Activated naive CD8-positive, alpha-beta T cell treated with anti-CD3 and anti-CD28 coated beads, Interleukin-2, amount 50 U/mL, for 24 hours (primary cell): ENCODE data around the gene TMEM151A.
A peak's percentile ranks its signal among the peaks of the same experiment; 100 is the strongest.

ENCODE experiments used
- ATAC-seq: fragments of 150-1000 bp; cut with Tn5 transposase; one replicate; pipeline ENCODE4 v1.10.0; 2021
- DNase-seq: peaks from one replicate; pipeline ENCODE4 v3.0.0; 2021
- H3K27ac Mint-ChIP-seq: one replicate; pipeline ENCODE4 v1.8.0; 2021; ENCODE audit warnings: mild to moderate bottlenecking, mixed read lengths
- H3K27me3 Mint-ChIP-seq: one replicate; pipeline ENCODE4 v1.8.0; 2021; ENCODE audit warnings: mixed read lengths
- H3K36me3 Mint-ChIP-seq: one replicate; pipeline ENCODE4 v1.8.0; 2021; ENCODE audit warnings: low read depth, mixed read lengths
- H3K4me1 Mint-ChIP-seq: one replicate; pipeline ENCODE4 v1.8.0; 2021; ENCODE audit warnings: mixed read lengths
- H3K4me3 Mint-ChIP-seq: one replicate; pipeline ENCODE4 v1.8.0; 2021; ENCODE audit warnings: mild to moderate bottlenecking, moderate library complexity, mixed read lengths
- H3K9me3 Mint-ChIP-seq: one replicate; pipeline ENCODE4 v1.8.0; 2021; ENCODE audit warnings: mixed read lengths

The TMEM151A gene

DNA sequence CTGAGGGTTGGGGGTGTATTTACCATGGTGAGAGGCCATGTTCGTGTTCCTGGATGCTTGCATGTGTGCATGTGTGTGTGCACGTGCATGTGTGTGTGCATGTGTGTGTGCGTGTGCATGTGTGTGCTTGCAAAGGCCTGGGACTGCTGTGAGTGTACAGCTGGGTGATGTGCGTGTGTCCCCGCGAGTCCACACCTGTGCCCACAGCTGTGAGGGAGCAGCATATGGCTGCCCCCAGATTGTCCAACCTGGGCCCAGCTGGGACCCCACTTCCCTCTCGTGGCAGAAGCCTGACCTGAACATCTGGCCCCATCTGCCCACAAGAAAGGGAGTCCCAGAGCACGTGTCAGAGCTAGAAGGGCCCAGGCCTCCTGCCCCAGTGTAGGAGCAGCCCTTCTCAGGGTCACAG is 33.6 kb downstream of the TMEM151A start:
- H3K9me3 Mint-ChIP-seq, result no peaks in the 10 kb centered on the region
- no peaks in the 10 kb centered on the region for H3K27me3 Mint-ChIP-seq
- H3K36me3 Mint-ChIP-seq, result no peaks in the 10 kb centered on the region
- ATAC-seq (no peak), DNase-seq (no peak)
- H3K27ac Mint-ChIP-seq, result no peak overlapping the region
- no peak overlapping the region for H3K4me3 Mint-ChIP-seq
- H3K4me1 Mint-ChIP-seq, result peaks cover 38% of the 10 kb centered on the region

DNA sequence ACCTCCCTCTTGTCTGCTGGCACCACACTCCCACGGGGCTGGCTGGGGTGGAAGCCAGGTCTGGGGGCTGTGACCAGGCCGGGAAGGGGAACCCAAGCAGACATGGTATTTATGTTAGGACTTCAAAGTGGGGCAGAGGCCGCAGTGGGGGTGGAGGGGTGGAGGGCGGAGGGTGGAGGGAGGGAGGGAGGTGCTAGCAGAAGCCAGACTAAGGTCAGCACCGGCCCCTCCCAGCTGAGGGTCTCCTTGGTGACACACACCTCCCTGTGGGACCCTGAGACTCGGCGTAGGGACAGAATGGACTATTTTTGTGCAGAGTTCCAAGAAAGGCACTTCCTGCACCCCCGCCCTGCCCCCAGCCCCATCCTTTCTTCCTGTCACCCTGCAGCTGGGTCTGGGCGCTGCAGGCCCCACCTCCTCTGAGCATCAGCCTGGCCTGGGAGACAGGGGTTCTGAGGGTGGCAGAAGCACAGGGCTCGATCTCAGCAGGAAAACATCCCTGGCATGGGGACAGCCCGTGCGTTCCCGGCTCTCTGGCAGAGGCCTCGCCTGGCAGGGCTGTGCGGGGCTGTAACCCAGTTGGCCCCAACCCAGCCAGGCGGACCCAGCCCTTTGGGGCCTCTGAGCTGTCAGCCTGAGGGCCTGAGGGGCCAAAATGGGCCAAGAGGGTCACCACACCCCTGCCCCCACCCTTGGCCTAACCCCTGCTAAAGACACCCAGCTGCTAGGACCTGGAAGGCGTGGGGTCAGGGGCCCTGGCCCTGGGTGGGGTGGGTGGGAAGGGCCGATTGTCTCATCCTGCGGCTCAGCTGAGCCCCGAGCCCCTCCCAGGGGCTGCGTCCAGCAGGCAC is 34.8 kb downstream of the TMEM151A start:
- Mint-ChIP-seq H3K9me3 (no peaks in the 10 kb centered on the region), H3K4me1 (peaks cover 38% of the 10 kb centered on the region), H3K27me3 (no peaks in the 10 kb centered on the region), H3K4me3 (no peak overlapping the region), H3K36me3 (no peaks in the 10 kb centered on the region), H3K27ac (peak overlapping the region; percentile 32)
- DNase-seq, result peak; percentile 51
- peak; percentile 21 for ATAC-seq

DNA sequence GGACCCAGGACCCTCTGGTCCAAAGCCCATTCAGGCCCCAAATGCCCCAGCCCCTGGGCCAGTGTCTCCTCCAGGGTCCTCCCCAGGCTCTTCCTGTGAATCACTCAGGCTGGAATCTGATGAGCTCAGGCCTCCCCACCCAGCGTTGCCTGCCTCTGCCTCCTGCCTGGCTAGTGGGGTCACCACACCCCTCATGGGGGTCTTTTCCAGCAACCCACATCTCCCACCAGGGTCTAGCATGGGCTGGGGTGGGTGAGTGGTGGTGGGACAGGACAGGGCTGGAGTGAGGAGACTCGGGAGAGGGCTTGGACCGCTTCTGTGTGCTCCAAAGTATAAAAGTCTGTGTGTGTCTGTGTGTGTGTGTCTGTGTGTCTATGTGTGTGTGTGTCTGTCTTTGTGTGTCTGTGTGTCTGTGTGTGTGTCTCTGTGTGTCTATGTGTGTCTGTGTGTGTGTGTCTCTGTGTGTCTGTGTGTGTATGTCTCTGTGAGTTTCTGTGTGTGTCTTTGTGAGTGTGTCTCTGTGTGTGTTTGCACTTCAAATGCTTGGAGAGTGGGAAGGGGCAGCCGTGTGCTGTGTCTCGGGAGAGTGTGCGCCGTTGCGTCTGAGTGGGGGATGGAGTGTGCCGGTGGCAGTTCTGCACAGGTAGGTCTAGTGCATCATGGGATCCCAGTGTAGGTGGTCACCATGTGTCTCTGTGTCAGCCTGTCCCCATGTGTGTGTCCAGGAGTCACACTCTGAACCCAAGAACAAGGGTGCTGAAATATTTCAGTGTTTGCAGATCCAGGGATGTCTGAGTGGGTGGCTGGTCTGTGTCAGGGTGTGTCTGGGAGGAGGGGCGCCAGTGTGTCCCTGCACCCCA is 35.7 kb downstream of the TMEM151A start:
- no peaks in the 10 kb centered on the region for H3K36me3 Mint-ChIP-seq
- no peaks in the 10 kb centered on the region for H3K9me3 Mint-ChIP-seq
- H3K4me1 Mint-ChIP-seq, result peaks cover 38% of the 10 kb centered on the region
- DNase-seq, result no peak
- H3K27me3 Mint-ChIP-seq, result no peaks in the 10 kb centered on the region
- no peak for ATAC-seq
- peak overlapping the region; percentile 63 for H3K27ac Mint-ChIP-seq
- H3K4me3 Mint-ChIP-seq, result peak overlapping the region; percentile 1

DNA sequence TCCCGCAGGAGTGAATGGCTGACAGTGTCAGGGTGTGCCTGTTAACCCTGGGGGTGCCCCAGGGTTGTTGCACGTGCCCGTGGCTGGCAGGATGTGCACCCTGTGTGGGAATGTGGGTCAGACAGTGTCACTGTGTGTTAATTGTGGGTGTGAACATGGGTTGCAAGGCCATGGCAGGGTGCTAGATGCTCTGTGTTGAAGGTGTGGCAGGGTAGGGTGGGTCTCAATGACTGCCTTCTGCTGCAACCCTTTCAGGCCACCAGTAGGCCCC is 36.3 kb downstream of the TMEM151A start:
- peak; percentile 33 for DNase-seq
- peak overlapping the region; percentile 63 for H3K27ac Mint-ChIP-seq
- peaks cover 38% of the 10 kb centered on the region for H3K4me1 Mint-ChIP-seq
- H3K27me3 Mint-ChIP-seq, result no peaks in the 10 kb centered on the region
- peak; percentile 31 for ATAC-seq
- no peaks in the 10 kb centered on the region for H3K36me3 Mint-ChIP-seq
- no peaks in the 10 kb centered on the region for H3K9me3 Mint-ChIP-seq
- H3K4me3 Mint-ChIP-seq, result no peak overlapping the region

DNA sequence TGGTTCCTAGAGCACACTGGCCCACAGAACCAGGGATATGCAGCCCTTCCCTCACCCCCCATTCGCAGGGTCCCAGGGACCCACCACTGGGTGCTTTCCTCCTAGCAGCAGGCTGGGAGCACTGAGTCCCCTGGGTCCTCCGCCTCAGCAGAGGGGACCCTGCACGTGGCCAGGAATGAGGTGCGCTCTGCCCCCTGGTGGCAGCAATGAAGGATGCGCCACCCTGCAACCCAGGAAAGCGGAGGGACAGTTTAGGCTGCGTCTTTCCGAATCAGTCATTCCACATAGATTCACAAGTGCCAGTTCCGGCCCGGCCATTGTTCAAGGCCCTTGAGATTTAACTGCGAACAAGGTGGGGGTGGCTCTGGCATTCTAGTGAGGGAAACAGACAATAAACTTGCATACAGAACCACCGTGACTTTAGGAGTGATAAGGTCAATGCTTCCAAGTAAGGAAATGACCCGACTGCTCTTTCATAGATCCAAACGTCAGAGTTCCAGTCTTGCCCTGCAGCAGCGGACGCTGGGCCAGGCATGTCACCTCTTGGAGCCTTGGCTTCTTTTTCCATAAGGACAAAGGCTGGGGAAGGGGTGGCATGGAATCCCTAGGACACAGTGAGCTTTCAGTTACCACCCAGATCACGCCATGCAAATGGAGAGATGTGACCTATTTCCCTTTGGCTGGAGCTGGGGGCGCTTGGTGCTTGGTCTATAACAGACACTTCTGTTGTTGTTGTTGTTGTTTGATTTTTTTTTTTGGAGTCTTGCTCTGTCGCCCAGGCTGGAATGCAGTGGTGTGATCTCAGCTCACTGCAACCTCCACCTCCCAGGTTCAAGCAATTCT is 36.8 kb downstream of the TMEM151A start:
- Mint-ChIP-seq H3K9me3 (no peaks in the 10 kb centered on the region), H3K36me3 (no peaks in the 10 kb centered on the region), H3K27me3 (no peaks in the 10 kb centered on the region), H3K27ac (peak overlapping the region; percentile 63), H3K4me1 (peaks cover 38% of the 10 kb centered on the region), H3K4me3 (peak overlapping the region; percentile 5)
- ATAC-seq (peak; percentile 83), DNase-seq (peak; percentile 87)

DNA sequence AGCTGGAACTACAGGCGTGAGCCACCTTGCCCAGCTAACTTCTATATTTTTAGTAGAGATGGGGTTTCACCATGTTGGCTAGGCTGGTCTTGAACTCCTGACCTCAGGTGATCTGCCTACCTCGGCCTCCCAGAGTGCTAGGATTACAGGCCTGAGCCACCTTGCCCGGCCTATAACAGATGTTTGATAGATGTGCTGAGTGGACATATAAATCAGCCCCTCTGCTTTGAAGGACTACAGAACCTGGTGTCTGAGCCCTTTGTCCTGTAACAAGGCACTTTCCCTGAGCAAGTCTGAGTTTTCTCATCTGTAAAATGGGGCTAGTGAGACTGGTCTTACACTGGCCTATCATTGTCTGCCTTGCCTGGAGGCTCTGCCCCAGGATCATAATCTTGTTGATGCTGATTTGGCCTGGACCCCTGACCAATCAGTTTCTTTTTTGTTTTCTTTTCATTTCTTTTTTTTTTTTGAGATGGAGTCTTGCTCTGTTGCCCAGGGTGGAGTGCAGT is 37.5 kb downstream of the TMEM151A start:
- DNase-seq, result no peak
- Mint-ChIP-seq H3K27ac (no peak overlapping the region), H3K27me3 (no peaks in the 10 kb centered on the region), H3K9me3 (no peaks in the 10 kb centered on the region), H3K36me3 (no peaks in the 10 kb centered on the region), H3K4me1 (peaks cover 38% of the 10 kb centered on the region), H3K4me3 (no peak overlapping the region)
- ATAC-seq, result no peak

DNA sequence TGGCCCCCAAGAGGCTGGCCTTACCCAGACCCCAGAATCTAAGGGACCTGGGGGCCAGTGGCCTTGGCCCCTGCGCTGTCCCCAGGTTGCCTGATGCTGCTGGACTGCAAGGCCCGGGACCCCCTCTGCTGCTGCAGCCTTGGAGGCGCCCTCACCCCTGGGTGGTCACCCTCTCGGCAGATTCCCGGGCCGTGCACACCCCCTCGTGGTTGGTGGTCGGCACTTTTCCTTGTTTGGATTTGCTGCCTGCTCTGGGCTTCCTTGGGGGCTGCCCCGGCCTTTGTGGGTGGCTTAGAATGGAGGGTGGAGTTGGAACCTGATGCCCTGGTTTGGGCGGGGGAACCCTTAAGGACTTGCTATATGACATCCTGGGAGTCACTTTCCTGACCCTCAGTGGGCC is 39.2 kb downstream of the TMEM151A start:
- peaks cover 32% of the 10 kb centered on the region for H3K4me1 Mint-ChIP-seq
- no peak overlapping the region for H3K27ac Mint-ChIP-seq
- no peak overlapping the region for H3K4me3 Mint-ChIP-seq
- peaks cover 2% of the 10 kb centered on the region for H3K27me3 Mint-ChIP-seq
- H3K36me3 Mint-ChIP-seq, result no peaks in the 10 kb centered on the region
- ATAC-seq, result no peak
- H3K9me3 Mint-ChIP-seq, result no peaks in the 10 kb centered on the region
- no peak for DNase-seq

DNA sequence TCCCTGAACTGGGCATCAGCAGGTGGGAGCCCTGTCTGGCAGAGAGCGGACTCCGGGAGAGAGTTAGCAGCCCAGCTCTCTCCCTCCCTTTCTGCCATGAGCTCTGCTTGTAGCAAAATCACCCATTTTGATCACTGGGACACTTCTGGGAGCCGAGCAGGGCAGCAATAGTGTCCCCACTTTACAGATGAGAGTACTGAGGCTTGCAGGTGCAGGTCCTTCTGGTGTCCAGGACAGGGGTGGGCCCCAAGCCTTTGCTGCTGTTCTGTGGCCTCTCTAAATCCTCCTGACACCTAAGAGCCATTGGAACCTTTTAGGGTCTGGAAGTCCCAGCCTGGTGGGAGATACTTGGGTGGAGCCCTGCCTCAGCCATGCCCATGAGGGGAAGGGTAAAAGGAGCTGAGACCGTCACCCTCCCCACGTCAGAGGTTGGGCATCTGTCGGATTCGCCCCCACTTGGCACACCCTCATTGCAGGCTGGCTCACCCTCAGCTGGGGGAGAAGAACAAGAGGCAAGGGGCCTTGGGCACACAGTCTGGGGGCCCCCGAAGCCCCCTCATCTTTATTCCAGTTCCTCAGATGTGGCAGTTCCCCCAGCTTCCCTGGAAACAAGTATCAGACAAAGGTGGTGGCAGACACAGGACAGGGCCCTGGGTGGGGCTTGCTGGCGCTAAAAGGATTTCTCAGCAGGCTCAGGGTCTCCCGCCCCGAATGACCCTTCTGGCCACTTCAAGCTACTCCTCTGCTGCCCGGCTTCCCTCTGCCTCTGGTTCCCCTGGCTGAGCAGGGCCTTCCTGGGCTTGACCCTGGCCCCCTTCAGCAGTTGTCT is 40.1 kb downstream of the TMEM151A start:
- Mint-ChIP-seq H3K27me3 (peaks cover 2% of the 10 kb centered on the region), H3K4me1 (peaks cover 34% of the 10 kb centered on the region), H3K27ac (no peak overlapping the region), H3K4me3 (no peak overlapping the region), H3K9me3 (no peaks in the 10 kb centered on the region), H3K36me3 (peaks cover under 1% of the 10 kb centered on the region)
- DNase-seq (no peak), ATAC-seq (no peak)

DNA sequence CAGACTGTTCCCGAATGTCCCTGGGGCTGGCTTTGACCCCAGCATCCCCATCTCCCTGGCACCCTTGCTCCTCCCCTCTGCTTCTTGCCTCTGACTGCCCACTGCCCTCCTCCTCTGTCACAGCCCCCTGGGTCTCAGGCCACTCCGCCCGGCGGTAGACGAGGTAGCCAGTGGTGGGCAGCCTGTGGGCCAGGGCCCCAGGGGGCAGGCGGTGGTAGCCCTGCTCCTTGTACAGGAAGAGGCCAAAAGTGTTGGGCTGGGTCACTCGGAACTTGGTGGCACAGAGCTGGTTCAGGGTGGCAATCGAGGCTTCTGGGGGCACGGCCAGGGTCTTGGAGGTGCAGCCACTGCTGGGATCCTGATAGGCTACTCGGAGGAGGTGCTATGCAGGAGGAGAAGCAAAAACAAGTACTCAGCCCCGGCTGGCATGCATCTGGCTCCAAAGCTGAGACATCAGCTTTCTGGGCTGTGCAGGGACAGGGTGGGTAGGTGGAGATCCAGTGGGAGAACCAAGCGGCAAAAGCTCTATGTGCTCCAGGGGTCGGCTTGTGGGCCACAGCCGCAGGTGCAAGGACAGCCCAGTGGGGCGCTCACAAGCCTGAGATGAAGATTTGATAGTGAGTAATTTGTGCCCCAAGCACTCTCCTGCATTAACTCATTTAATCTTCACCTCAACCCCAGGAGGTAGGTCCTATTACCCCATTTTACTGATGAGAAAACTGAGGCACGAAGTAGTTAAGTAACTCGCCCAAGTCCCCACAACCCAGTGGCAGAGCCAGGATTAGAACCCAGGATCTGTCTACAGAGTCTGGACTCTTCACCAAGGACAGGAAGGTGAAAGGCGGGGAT is 40.9 kb downstream of the TMEM151A start:
- Mint-ChIP-seq H3K36me3 (peaks cover 9% of the 10 kb centered on the region), H3K27me3 (peaks cover 2% of the 10 kb centered on the region), H3K4me1 (peaks cover 36% of the 10 kb centered on the region), H3K27ac (no peak overlapping the region), H3K9me3 (no peaks in the 10 kb centered on the region), H3K4me3 (no peak overlapping the region)
- no peak for ATAC-seq
- DNase-seq, result no peak

DNA sequence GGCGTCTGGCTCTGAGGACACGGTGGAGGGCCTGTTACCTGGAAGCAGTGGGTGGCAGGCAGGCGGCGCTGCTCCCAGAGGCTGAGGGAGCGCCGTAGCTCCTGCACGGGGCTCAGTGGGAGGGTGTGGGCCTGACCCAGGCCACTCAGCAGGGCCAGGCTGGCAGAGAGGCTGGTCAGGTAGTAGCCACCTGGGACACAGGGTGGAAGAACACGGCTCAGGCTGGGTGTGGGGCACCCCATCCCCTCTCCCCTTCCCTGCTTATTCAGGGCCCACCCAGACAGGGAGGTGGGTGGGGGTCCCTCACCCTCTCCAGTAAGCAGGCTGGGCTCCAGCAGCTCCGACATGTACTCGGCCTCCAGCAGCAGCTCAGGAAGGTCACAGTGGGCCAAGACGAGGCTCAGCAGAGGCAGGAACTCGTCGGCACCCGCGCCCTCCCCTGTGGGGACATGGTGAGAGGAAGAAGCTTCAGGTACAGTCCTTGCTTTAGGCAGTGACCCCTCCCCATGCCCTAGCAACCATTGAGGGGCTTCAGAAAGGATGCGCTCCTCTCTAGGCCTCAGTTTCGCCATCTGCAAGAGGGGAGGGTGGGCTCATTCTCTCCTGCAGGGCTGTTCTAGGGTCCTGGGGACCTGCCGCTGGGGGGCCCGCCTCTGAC is 41.7 kb downstream of the TMEM151A start:
- H3K27ac Mint-ChIP-seq, result no peak overlapping the region
- DNase-seq (no peak), ATAC-seq (no peak)
- peaks cover 10% of the 10 kb centered on the region for H3K36me3 Mint-ChIP-seq
- H3K4me1 Mint-ChIP-seq, result peaks cover 34% of the 10 kb centered on the region
- H3K9me3 Mint-ChIP-seq, result no peaks in the 10 kb centered on the region
- H3K27me3 Mint-ChIP-seq, result peaks cover 2% of the 10 kb centered on the region
- no peak overlapping the region for H3K4me3 Mint-ChIP-seq

DNA sequence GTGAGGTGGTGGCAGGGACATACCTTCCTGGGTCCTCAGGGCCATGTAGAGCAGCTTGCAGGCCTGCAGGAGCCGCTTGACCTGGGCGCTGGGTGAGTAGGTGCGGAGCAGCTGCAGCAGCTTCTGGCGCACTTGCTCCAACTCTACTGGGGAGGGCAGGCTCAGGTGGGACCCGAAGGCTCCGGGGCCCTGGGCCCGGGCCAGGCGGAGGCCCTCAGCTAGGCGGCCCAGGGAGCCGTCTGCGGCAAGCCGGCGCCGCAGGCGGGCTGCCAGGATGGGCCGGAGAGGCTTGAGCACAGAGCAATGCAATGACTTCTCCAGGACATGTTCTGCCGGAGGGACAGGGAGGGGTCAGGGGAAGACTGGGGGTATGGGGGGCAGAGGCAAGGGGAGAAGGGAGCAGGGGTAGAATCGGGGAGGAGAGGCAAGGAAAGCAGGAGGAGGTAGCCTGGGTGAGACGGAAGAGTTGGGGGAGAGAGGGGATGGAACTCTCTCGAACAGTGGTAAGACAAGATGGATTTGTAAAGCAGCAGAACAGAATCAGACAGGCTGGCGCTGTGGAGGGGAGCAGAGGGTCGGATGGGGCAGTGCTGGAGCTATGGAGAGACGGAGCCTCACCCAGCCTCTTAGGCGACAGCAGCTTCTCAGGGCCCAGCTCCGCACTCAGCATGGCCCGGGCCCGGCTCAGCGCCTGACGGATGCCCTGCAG is 42.4 kb downstream of the TMEM151A start:
- H3K4me3 Mint-ChIP-seq, result no peak overlapping the region
- H3K27me3 Mint-ChIP-seq, result peaks cover 2% of the 10 kb centered on the region
- no peaks in the 10 kb centered on the region for H3K9me3 Mint-ChIP-seq
- no peak overlapping the region for H3K27ac Mint-ChIP-seq
- ATAC-seq (no peak), DNase-seq (no peak)
- peaks cover 32% of the 10 kb centered on the region for H3K4me1 Mint-ChIP-seq
- peaks cover 14% of the 10 kb centered on the region for H3K36me3 Mint-ChIP-seq
